Loucy (cell line): Measurements from ENCODE around the gene ATAD2B.

ENCODE experiments used
- H2AFZ ChIP-seq: fragments of 200-600 bp; sonication (generic); 2 replicates; pipeline ENCODE4 v1.6.0; 2016; ENCODE audit warnings: antibody characterized with exemption, mild to moderate bottlenecking, low read length, moderate library complexity
- H3F3A ChIP-seq: fragments of 200-600 bp; 2 replicates; pipeline ENCODE4 v1.6.0; 2016; ENCODE audit warnings: antibody characterized with exemption, low read depth, mild to moderate bottlenecking
- H3K27me3 ChIP-seq: fragments of 200-600 bp; sonication (generic); 2 replicates; pipeline ENCODE4 v1.6.1; 2014; ENCODE audit warnings: low read length, mild to moderate bottlenecking; ENCODE audit not compliant: insufficient read depth, poor library complexity, severe bottlenecking
- H3K36me3 ChIP-seq: fragments of 200-600 bp; sonication (generic); 2 replicates; pipeline ENCODE4 v1.6.1; 2016; ENCODE audit warnings: low read length; ENCODE audit not compliant: insufficient read depth
- H3K4me1 ChIP-seq: fragments of 200-600 bp; sonication (generic); 2 replicates; pipeline ENCODE4 v1.5.1; 2014; ENCODE audit warnings: low read length, mild to moderate bottlenecking; ENCODE audit not compliant: insufficient read depth, poor library complexity, severe bottlenecking
- H3K4me2 ChIP-seq: fragments of 200-600 bp; sonication (generic); 2 replicates; pipeline ENCODE4 v1.6.0; 2014; ENCODE audit warnings: antibody characterized with exemption, low read length, low read depth, mild to moderate bottlenecking; ENCODE audit not compliant: poor library complexity, severe bottlenecking
- H3K4me3 ChIP-seq: fragments of 200-600 bp; sonication (generic); 2 replicates; pipeline ENCODE4 v1.5.1; 2014; ENCODE audit warnings: low read length, mild to moderate bottlenecking, mixed read lengths; ENCODE audit not compliant: poor library complexity, severe bottlenecking
- H3K79me2 ChIP-seq: fragments of 200-600 bp; sonication (generic); 2 replicates; pipeline ENCODE4 v1.6.1; 2014; ENCODE audit warnings: low read length; ENCODE audit not compliant: insufficient read depth
- H3K9ac ChIP-seq: fragments of 200-600 bp; sonication (generic); 2 replicates; pipeline ENCODE4 v1.6.0; 2014; ENCODE audit warnings: mild to moderate bottlenecking, low read depth, low read length, moderate library complexity; ENCODE audit not compliant: poor library complexity, severe bottlenecking
- H3K9me2 ChIP-seq: fragments of 200-600 bp; sonication (generic); replicated peaks from 2 replicates; pipeline ENCODE4 v1.6.1; 2016; ENCODE audit warnings: low read depth, low read length, mixed read lengths
- H3K9me3 ChIP-seq: fragments of 200-600 bp; sonication (generic); 2 replicates; pipeline ENCODE4 v1.6.1; 2014; ENCODE audit warnings: mild to moderate bottlenecking, antibody characterized with exemption, low read length, low read depth; ENCODE audit not compliant: insufficient read depth
- H4K20me1 ChIP-seq: fragments of 200-600 bp; sonication (generic); 2 replicates; pipeline ENCODE4 v1.6.0; 2014; ENCODE audit warnings: antibody characterized with exemption, low read length, mild to moderate bottlenecking; ENCODE audit not compliant: insufficient read depth, poor library complexity, severe bottlenecking
- CTCF ChIP-seq: fragments of 200-600 bp; sonication (generic); conservative IDR thresholded peaks from 2 replicates; pipeline ENCODE4 v1.5.1; 2014; ENCODE audit warnings: mild to moderate bottlenecking, antibody characterized with exemption, low read length
- EZH2phosphoT487 ChIP-seq: fragments of 200-600 bp; IDR thresholded peaks from 2 replicates; pipeline ENCODE4 v1.6.1; 2018; ENCODE audit warnings: antibody characterized with exemption, mild to moderate bottlenecking, moderate library complexity, borderline replicate concordance

Gene ATAD2B

GRCh38 chr2:23826771-23827170, 100.2 kb downstream of the ATAD2B start:
- Histone ChIP-seq H4K20me1 (no peaks in the 10 kb centered on the region), H3K4me2 (no peak overlapping the region), H3K27me3 (no peaks in the 10 kb centered on the region), H3K9ac (no peak overlapping the region), H2AFZ (no peak overlapping the region), H3K9me3 (no peaks in the 10 kb centered on the region), H3K4me1 (no peaks in the 10 kb centered on the region), H3K4me3 (no peak overlapping the region), H3F3A (0 out of 2 replicates have a peak, but pooled peaks cover 4% of the 10 kb centered on the region), H3K79me2 (no peaks in the 10 kb centered on the region), H3K36me3 (peaks cover 39% of the 10 kb centered on the region; the same call in 1 of the 2 replicates), H3K9me2 (no peaks in the 10 kb centered on the region)
- no peak for TF ChIP-seq EZH2phosphoT487
- no peak for TF ChIP-seq CTCF

GRCh38 chr2:23826040-23826439, 100.9 kb downstream of the ATAD2B start:
- Histone ChIP-seq H2AFZ (no peak overlapping the region), H3F3A (0 out of 2 replicates have a peak, but pooled peaks cover 4% of the 10 kb centered on the region), H3K36me3 (peaks cover 41% of the 10 kb centered on the region; the same call in 1 of the 2 replicates), H3K79me2 (no peaks in the 10 kb centered on the region), H3K27me3 (no peaks in the 10 kb centered on the region), H3K4me1 (no peaks in the 10 kb centered on the region), H4K20me1 (no peaks in the 10 kb centered on the region), H3K9me2 (no peaks in the 10 kb centered on the region), H3K9ac (no peak overlapping the region), H3K4me2 (no peak overlapping the region), H3K4me3 (no peak overlapping the region), H3K9me3 (no peaks in the 10 kb centered on the region)
- no peak for TF ChIP-seq CTCF
- no peak for TF ChIP-seq EZH2phosphoT487

GRCh38 chr2:23824777-23825212, 102.1 kb downstream of the ATAD2B start:
- no peaks in the 10 kb centered on the region for H3K79me2 ChIP-seq
- H4K20me1 ChIP-seq: no peaks in the 10 kb centered on the region
- 0 out of 2 replicates have a peak, but pooled peaks cover 4% of the 10 kb centered on the region for H3F3A ChIP-seq
- no peaks in the 10 kb centered on the region for H3K27me3 ChIP-seq
- H3K4me2 ChIP-seq: no peak overlapping the region
- no peaks in the 10 kb centered on the region for H3K4me1 ChIP-seq
- no peaks in the 10 kb centered on the region for H3K9me2 ChIP-seq
- TF ChIP-seq EZH2phosphoT487: no peak
- TF ChIP-seq CTCF: peak; percentile 89
- no peak overlapping the region for H3K4me3 ChIP-seq
- no peak overlapping the region for H3K9ac ChIP-seq
- no peak overlapping the region for H2AFZ ChIP-seq
- peaks cover 43% of the 10 kb centered on the region; the same call in 1 of the 2 replicates for H3K36me3 ChIP-seq
- no peaks in the 10 kb centered on the region for H3K9me3 ChIP-seq
